ENCODE results near the gene MRPL24.

DNA sequence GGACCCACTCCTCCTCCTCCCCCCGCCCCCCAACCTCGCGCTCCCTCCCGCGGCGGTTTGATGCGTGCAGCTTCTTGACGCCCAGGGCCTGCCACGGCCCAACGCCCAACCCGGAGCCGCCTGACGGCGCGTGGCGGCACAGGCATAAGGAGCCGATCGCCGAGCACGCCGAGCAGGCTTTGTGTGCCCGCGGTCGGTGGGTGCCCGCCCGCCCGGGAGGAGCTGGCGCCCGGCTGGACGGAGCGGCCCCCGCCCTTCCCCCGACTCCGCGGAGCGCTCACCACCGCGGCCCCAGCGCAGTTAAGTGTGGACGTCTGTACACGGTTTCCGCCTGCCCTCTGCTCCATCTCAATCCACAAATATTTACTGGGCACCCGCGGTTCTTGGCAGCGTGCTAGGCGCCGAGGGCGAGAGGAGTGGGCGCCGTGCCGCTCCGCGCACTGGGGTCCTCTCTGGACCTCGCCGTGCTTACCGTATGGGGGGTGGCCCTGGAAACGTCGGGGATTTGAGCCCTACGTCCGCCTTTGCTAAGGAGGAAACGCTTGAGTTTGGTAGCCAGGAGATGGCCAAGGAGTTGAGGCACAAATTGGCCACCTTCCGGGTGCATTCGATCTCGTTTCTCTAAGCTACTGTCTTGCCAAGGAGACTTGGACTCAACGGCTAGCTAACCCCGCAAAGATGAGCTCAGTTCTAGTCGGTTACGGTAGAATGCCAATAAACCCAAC lies 11.0 kb upstream of the MRPL24 start:
- TF ChIP-seq BHLHE40 (IDR thresholded peaks at IDR 0.05; ENCODE audit: borderline replicate concordance) (no peak), TARDBP (IDR thresholded peaks at IDR 0.05) (no peak), ELF4 (IDR thresholded peaks at IDR 0.05) (no peak), FOXM1 (IDR thresholded peaks at IDR 0.05; ENCODE audit: borderline replicate concordance) (no peak; the same call in none of the 2 replicates), NFRKB (IDR thresholded peaks at IDR 0.05) (no peak), FOXK2 (IDR thresholded peaks at IDR 0.05) (no peak), ARNT (IDR thresholded peaks at IDR 0.05) (peak; percentile 77), L3MBTL2 (conservative IDR thresholded peaks at IDR 0.05) (peak; percentile 89), SP1 (IDR thresholded peaks at IDR 0.05) (no peak), ZNF384 (IDR thresholded peaks at IDR 0.05) (no peak), CTBP1 (IDR thresholded peaks at IDR 0.05; ENCODE audit: borderline replicate concordance) (no peak)
- TF ChIP-seq, protein P1, sequence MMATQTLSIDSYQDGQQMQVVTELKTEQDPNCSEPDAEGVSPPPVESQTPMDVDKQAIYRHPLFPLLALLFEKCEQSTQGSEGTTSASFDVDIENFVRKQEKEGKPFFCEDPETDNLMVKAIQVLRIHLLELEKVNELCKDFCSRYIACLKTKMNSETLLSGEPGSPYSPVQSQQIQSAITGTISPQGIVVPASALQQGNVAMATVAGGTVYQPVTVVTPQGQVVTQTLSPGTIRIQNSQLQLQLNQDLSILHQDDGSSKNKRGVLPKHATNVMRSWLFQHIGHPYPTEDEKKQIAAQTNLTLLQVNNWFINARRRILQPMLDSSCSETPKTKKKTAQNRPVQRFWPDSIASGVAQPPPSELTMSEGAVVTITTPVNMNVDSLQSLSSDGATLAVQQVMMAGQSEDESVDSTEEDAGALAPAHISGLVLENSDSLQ (IDR thresholded peaks at IDR 0.05) = no peak; the same call in 1 of the 2 replicates
